Panc1 (cell line): Measurements from ENCODE around the gene IQSEC1. TPM values are rescaled to one million over a fixed set of nuclear protein-coding genes. Genes with fewer than 3 reads are reported as not detected.

Source experiments
- ATAC-seq: fragments of 200-7000 bp; cut with Tn5 transposase; 2 replicates; pipeline ENCODE4 v1.9.1; 2020; ENCODE audit warnings: mild to moderate bottlenecking, moderate library complexity
- BruUV-seq: library from RNA; stranded (reverse); fragments of 400-500 nt; replicated peaks from 2 replicates; lab custom pipeline; 2021; lab: Mats Ljungman, UMichigan
- CTCF ChIA-PET: fragments of 300-600 bp; sonication (Branson Sonifier 250); formaldehyde crosslinking; loops from one replicate; lab custom pipeline; 2022; ENCODE audit warnings: antibody characterized with exemption; lab: Charles Lee
- POLR2A ChIA-PET: fragments of 300-600 bp; sonication (Branson Sonifier 250); formaldehyde crosslinking; loops from one replicate; lab custom pipeline; 2022; ENCODE audit warnings: antibody characterized with exemption; lab: Charles Lee
- DNase-seq: peaks from one replicate; pipeline ENCODE4 v3.0.0-alpha.2; 2010; ENCODE audit warnings: low read depth, low spot score
- H3K27ac ChIP-seq: 2 replicates; pipeline ENCODE4 v1.5.1; 2011; ENCODE audit warnings: mild to moderate bottlenecking, low read length, inconsistent platforms
- H3K27me3 ChIP-seq: fragments of 200-500 bp; sonication (Bioruptor generic); 2 replicates; pipeline ENCODE4 v1.6.0; 2014; ENCODE audit warnings: low read length, inconsistent platforms; ENCODE audit not compliant: control insufficient read depth, insufficient read depth
- H3K36me3 ChIP-seq: fragments of 200-500 bp; sonication (Bioruptor generic); 2 replicates; pipeline ENCODE4 v1.5.1; 2014; ENCODE audit warnings: inconsistent platforms, mild to moderate bottlenecking, low read length, moderate library complexity; ENCODE audit not compliant: control insufficient read depth, insufficient read depth
- H3K4me1 ChIP-seq: 2 replicates; pipeline ENCODE4 v1.5.1; 2011; ENCODE audit warnings: inconsistent platforms, mild to moderate bottlenecking, low read length, moderate library complexity; ENCODE audit not compliant: control insufficient read depth, insufficient read depth
- H3K4me3 ChIP-seq, 2 experiments: 2 replicates each; pipeline ENCODE4 v1.5.1; 2011 to 2012; ENCODE audit warnings: low read depth in 2 of 2, low read length in 2 of 2, mild to moderate bottlenecking in 2 of 2, inconsistent platforms in 1 of 2, moderate library complexity in 1 of 2
- H3K9me3 ChIP-seq: fragments of 200-500 bp; sonication (Bioruptor generic); 2 replicates; pipeline ENCODE4 v1.5.1; 2014; ENCODE audit warnings: low read depth, mild to moderate bottlenecking, inconsistent platforms, low read length, moderate library complexity; ENCODE audit not compliant: control insufficient read depth, insufficient read depth
- CTCF ChIP-seq: fragments of 450-650 bp; IDR thresholded peaks from 2 replicates; pipeline ENCODE4 v1.5.1; 2017; ENCODE audit warnings: mild to moderate bottlenecking
- POLR2AphosphoS5 ChIP-seq: IDR thresholded peaks from 2 replicates; pipeline ENCODE4 v1.6.1; 2012; ENCODE audit warnings: mild to moderate bottlenecking, low read depth, low read length, moderate library complexity
- REST ChIP-seq, 2 experiments: IDR thresholded peaks; 2 replicates each; pipeline ENCODE4 v1.6.1; 2011 to 2012; ENCODE audit warnings: low read depth in 2 of 2, control low read depth in 1 of 2, low read length in 1 of 2, mild to moderate bottlenecking in 1 of 2, moderate library complexity in 1 of 2; ENCODE audit not compliant: insufficient read depth in 1 of 2
- SIN3A ChIP-seq: IDR thresholded peaks from 2 replicates; pipeline ENCODE4 v1.6.1; 2012; ENCODE audit warnings: low read depth, mild to moderate bottlenecking, low read length, moderate library complexity, borderline replicate concordance; ENCODE audit not compliant: insufficient read depth
- TCF7L2 ChIP-seq: IDR thresholded peaks from 2 replicates; pipeline ENCODE4 v1.6.1; 2011; ENCODE audit warnings: mild to moderate bottlenecking, low read depth, low read length, inconsistent platforms
- in situ Hi-C: cut with HindIII; loops from 2 replicates; pipeline ENCODE4 v1.10.0; 2016; ENCODE audit warnings: low sequenced_read_pairs, low pct_unique_long_range_greater_than_20kb
- intact Hi-C: fragments of 100-400 bp; cut with micrococcal nuclease; formaldehyde crosslinking; loops from one replicate; pipeline ENCODE4 v1.10.0; 2022; ENCODE audit not compliant: unreplicated experiment
- total RNA-seq: library from RNA; stranded (reverse); gene quantifications from one replicate; pipeline ENCODE4 v1.2.1, GENCODE V29; 2021; ENCODE audit not compliant: unreplicated experiment

Gene IQSEC1
- total RNA-seq, 1 experiment from 2014 or later = 28.4 TPM

GRCh38 chr3:13120289-13120927 lies 47.2 kb upstream of the IQSEC1 start:
- no peaks in the 10 kb centered on the region for H3K4me1 ChIP-seq
- intact Hi-C loops (no loop called here), in situ Hi-C loops (no loop called here)
- H3K36me3 ChIP-seq = no peaks in the 10 kb centered on the region
- ChIA-PET CTCF (no interaction called here), POLR2A (no interaction called here)
- no peak overlapping the region for H3K27ac ChIP-seq
- no TSS peak for BruUV-seq
- TF ChIP-seq REST (IDR thresholded peaks at IDR 0.05; ENCODE audit: insufficient read depth in 1 of 2, low read depth in 2 of 2, low read length in 1 of 2) (no peak), POLR2AphosphoS5 (no peak), CTCF (no peak), SIN3A (no peak), TCF7L2 (no peak)
- H3K4me3 ChIP-seq = no peak overlapping the region
- DNase-seq (no peak), ATAC-seq (no peak)
- no peaks in the 10 kb centered on the region for H3K9me3 ChIP-seq
- H3K27me3 ChIP-seq = no peaks in the 10 kb centered on the region

- CTCF ChIA-PET = interaction anchor here (0.6 kb wide), 1 partner anchor 142 kb away, joined by 3 read pairs; no protein-coding TSS in a partner anchor
- POLR2A ChIA-PET = no interaction called here
- intact Hi-C loops = no loop called here
Measured at GRCh38 chr3:13119471-13120220, 46.4 kb upstream of the IQSEC1 start.

More at GRCh38 chr3:13119471-13120220, 46.4 kb upstream of the IQSEC1 start:
- H3K4me1 ChIP-seq = no peaks in the 10 kb centered on the region
- DNase-seq (no peak), ATAC-seq (no peak)
- H3K4me3 ChIP-seq = no peak overlapping the region
- in situ Hi-C loops = no loop called here
- H3K27ac ChIP-seq = no peak overlapping the region
- no peaks in the 10 kb centered on the region for H3K27me3 ChIP-seq
- H3K9me3 ChIP-seq = no peaks in the 10 kb centered on the region
- H3K36me3 ChIP-seq = no peaks in the 10 kb centered on the region
- TF ChIP-seq REST (IDR thresholded peaks at IDR 0.05; ENCODE audit: insufficient read depth in 1 of 2, low read depth in 2 of 2, low read length in 1 of 2) (no peak), SIN3A (no peak), TCF7L2 (no peak), CTCF (no peak), POLR2AphosphoS5 (no peak)
- BruUV-seq = no TSS peak
